Measurements from ENCODE around the gene TBP.
"Not testable (repeated sequence)": the region's sequence is repeated elsewhere in the genome, so short reads cannot be mapped to it uniquely, and the experiment has no call there.

Gene TBP

DNA sequence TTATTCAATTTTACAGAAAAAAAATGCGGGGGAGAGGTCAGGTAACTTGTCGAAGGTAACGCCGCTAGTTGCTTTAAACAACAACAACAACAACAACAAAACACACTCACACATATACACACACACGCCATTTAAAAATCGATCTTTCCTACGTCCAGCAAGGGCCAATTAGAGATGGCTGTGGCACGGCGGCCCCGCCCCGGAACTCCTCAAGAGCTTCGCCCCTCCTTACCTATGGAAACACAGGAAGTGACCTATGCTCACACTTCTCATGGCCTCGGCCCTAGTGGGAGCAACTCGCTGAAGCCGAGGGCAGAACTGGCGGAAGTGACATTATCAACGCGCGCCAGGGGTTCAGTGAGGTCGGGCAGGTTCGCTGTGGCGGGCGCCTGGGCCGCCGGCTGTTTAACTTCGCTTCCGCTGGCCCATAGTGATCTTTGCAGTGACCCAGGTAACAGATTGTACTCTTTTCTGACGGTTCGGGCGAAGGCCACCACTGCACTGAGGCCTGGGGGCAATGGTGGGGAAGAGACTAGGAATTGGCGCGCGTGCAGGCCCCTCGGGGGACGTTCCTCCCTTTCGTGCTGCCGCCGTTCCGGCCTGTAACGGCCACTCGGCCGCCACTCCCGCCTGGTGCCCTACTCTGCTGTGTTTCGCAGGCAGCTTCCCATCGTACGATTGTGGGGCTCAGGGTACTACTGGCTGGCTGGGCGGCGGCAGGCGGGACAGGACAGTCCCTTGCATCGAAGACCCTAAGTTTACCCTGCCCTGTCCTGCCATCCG, at the start of gene TBP:
Gene TBP, plus strand, starts transcription at position 357 of the 783 bp plus-strand sequence. CDS start 2,661 bp downstream, outside the sequence.
- peak within 1 kb of the TSS; percentile 89 for H3K27ac ChIP-seq
- peak; percentile 97 for DNase-seq (ENCODE audit: low read depth, low spot score)

DNA sequence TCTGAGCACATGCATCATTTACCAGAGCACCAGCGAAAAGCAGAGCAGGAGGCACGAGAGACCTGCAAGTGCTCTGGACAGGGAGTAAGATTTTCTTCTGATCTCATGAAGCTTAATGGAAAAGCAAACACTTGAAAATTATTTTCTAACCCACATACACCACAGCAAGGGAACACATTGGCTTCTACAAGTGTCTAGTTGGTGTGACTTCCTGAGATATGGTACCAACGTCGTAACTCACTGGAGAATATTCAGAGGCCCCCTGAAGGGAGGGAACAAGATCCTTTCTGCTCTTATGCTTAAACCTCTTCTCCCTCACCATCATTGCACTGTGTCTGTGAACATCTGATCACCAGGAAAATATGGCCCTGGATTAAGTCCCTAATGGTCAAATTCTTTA, 49.7 kb upstream of the TBP start:
- DNase-seq (ENCODE audit: low read depth, low spot score): no peak
- H3K27ac ChIP-seq: no peak overlapping the region

DNA sequence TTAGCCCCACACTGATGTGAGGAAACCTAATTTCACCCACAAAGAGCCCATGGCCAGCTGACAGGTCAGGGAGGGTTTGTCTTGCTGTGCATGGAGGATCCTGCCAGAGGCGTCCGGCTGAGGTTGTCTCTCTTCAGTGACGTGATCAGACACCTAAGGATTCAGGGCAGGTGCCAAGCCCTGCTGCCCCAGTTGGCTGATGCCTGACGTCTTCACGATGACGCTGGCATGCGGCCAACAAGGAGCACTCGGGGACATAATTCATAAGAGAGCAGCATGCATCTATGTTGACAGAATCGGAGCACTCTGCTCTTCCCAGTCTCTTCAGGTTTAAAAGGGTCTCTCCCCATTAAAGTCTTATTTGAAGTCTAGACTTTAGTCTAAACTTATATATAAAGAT, 48.9 kb upstream of the TBP start:
- no peak overlapping the region for H3K27ac ChIP-seq

DNA sequence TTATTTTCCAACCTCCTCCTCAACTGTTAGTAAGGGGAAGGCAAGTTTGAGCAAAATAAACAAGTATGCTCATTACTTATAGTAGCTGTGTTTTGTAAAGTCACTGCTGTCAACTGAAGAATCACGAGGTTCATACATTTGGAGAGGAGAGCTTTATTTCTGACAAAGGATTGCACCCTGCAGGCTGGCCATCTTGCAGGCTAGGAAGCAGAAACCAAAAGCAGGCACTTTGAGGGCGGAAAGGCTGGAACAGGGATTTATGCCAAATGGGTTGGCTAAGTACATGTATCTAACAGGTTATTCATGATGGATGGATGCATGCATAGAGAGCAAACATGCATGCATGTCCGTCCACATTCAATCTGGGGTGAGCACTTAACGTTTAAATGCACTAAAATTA, 47.7 kb upstream of the TBP start:
- H3K27ac ChIP-seq: no peak overlapping the region
- DNase-seq (ENCODE audit: low read depth, low spot score): no peak

More for the DNA sequence above, 48.9 kb upstream of the TBP start:
- DNase-seq (ENCODE audit: low read depth, low spot score): no peak

DNA sequence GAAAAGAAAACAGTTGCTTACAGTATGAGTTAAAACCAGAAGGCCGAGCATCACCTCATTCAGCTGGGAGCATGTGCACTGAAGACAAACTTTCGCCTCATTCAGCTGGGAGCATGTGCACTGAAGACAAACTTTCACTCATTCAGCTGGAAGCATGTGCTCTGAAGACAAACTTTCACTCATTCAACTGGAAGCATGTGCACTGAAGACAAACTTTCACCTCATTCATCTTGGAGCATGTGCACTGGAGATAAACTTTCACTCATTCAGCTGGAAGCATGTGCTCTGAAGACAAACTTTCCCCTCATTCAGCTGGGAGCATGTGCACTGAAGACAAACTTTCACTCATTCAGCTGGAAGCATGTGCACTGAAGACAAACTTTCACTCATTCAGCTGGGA, 46.4 kb upstream of the TBP start:
- not testable (repeated sequence) for DNase-seq (ENCODE audit: low read depth, low spot score); H3K27ac ChIP-seq

DNA sequence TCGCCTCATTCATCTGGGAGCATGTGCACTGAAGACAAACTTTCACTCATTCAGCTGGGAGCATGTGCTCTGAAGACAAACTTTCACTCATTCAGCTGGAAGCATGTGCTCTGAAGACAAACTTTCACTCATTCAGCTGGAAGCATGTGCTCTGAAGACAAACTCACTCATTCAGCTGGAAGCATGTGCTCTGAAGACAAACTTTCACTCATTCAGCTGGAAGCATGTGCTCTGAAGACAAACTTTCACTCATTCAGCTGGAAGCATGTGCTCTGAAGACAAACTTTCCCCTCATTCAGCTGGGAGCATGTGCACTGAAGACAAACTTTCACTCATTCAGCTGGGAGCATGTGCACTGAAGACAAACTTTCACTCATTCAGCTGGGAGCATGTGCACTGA, 45.9 kb upstream of the TBP start:
- DNase-seq (ENCODE audit: low read depth, low spot score); H3K27ac ChIP-seq: not testable (repeated sequence)

DNA sequence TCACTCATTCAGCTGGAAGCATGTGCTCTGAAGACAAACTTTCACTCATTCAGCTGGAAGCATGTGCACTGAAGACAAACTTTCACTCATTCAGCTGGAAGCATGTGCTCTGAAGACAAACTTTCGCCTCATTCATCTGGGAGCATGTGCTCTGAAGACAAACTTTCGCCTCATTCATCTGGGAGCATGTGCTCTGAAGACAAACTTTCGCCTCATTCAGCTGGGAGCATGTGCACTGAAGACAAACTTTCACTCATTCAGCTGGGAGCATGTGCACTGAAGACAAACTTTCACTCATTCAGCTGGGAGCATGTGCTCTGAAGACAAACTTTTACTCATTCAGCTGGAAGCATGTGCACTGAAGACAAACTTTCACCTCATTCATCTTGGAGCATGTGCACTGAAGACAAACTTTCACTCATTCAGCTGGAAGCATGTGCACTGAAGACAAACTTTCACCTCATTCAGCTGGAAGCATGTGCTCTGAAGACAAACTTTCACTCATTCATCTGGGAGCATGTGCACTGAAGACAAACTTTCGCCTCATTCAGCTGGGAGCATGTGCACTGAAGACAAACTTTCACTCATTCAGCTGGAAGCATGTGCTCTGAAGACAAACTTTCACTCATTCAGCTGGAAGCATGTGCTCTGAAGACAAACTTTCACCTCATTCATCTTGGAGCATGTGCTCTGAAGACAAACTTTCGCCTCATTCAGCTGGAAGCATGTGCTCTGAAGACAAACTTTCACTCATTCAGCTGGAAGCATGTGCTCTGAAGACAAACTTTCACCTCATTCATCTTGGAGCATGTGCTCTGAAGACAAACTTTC, 45.1 kb upstream of the TBP start:
- DNase-seq (ENCODE audit: low read depth, low spot score); H3K27ac ChIP-seq: not testable (repeated sequence)

DNA sequence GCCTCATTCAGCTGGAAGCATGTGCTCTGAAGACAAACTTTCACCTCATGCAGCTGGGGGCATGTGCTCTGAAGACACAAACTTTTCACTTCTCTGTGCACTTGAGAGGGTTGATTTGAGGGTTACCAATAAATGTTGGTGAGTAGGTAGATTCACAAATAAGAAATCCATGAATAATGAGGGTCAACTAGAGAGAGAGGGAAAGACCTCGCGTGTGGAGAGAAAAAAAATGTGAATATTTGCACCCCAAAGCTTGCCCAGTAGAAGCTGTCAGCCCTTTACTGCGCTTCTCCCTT, 44.5 kb upstream of the TBP start:
- DNase-seq (ENCODE audit: low read depth, low spot score): no peak

DNA sequence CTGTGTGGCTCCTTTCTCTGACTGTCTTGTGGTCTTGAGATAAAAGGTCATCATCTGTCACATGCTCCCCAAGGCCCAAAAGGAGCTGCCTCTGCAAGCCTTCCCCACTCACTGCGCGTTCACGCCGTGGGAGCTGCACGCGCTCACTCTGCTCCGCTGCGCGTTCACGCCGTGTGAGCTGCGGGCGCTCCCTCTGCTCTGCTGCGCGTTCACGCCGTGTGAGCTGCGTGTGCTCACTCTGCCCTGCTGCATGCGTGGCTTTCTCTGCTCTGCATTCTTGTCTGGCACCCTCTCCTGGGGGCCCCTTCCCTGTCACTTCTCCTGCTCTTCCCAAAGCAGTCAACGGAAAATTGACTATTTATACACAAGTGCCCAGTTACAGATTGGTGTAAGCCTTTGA, 43.5 kb upstream of the TBP start:
- H3K27ac ChIP-seq: no peak overlapping the region
- no peak for DNase-seq (ENCODE audit: low read depth, low spot score)

More for the DNA sequence above, 44.5 kb upstream of the TBP start:
- no peak overlapping the region for H3K27ac ChIP-seq

DNA sequence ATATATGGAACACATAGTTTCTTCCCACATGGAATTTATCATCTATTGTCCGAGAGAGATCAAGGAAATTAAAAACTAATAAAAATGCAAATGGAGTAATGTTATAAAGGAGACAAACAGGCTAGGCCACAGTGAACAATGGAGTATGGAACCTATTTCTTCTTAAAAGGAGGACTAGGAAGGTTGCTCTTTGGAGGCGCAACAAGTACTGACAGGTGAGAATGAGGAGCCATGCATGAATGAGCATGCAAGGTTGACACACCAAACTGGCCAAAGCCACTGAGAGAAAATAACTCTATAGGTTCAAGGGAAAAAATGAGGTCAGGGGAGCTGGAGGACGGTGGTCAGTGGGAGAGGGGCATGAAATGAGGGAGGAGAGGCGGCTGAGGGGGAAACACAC, 41.9 kb upstream of the TBP start:
- DNase-seq (ENCODE audit: low read depth, low spot score): peak; percentile 34
- H3K27ac ChIP-seq: no peak overlapping the region

DNA sequence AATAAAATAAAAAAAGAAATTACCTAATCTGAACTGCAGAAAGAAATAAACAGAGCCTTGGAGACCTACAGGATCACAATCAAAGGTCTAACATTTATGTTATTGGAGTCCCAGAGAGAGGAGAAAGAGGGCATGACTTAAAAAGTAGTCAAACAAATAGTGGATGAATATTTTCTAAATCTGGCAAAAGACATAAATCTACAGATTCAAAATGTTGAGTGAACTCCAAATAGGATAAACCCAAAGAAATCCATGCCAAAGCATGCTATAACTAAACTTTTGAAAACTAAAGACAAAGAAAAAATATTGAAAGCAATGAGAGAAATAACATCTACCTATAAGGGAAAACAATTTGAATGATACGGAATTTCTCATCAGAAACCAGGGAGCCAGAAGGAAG, 39.3 kb upstream of the TBP start:
- no peak for DNase-seq (ENCODE audit: low read depth, low spot score)

DNA sequence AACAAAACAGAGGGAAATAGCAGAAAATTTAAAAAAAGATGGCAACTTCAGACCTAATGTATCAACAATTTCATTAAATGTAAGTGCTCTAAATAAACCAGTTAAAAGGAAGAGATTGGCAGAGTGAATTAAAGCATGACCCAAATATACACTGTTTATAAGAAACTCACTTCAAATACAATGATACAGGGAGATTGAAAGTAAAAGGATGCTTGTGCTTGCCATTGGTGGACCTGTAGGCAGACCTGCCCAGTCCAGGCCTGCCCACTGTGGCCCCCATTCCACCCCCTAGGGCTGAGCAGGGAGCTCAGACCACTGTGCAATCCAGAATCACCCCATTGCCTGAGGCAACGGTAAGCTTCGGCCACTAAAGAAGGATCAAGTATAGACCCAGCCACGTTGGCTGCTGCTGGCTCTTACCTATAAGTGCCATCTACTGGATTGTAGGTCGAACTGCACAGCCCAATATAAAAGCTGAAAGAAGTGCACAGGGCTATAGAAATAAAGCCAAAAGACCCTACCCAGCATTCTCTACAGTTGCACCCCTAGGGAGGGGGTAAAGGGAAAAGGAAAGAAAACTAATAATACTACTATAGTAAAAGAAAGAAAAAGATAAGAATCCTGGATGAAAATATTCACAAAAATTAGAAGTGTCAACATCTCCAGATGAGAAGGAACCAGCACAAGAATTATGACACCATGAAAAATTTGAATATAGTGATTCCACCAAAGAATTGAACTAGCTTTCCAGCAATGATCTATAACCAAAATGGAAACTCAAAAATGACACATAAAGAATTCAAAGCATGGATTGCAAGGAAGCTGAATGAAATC, 37.2 kb upstream of the TBP start:
- no peak overlapping the region for H3K27ac ChIP-seq
- peak; percentile 12 for DNase-seq (ENCODE audit: low read depth, low spot score)

More for the DNA sequence above, 39.3 kb upstream of the TBP start:
- no peak overlapping the region for H3K27ac ChIP-seq

DNA sequence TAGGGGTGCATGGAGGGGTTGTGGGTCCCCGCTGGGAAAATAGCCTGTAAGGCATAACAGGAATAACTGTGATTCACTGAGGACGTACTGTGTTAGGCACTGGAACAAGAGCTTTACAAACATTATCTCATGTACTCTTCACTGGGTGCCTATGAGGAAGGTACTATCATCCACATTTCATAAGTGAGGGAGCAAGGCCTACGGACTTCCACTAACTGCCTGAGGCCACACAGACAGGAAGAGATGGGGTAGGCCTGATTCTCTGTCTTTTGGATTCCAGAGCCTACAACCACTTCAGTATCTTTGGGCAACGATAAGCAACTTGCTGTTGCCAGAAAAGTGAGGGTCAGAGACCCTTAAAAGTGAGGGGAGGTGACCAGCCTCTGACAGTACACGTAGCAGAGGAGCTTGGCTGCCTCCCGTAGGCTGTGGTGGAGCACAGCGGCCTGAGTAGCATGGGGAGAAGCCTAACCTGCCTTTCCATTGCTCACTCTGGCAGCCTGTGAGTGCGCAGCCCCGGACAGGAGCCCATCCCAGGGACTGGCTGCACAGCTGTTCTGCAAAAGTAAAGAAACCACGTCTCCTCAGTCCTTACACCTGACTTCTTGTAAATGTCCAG, 31.5 kb upstream of the TBP start:
- no peak overlapping the region for H3K27ac ChIP-seq
- DNase-seq (ENCODE audit: low read depth, low spot score): no peak

DNA sequence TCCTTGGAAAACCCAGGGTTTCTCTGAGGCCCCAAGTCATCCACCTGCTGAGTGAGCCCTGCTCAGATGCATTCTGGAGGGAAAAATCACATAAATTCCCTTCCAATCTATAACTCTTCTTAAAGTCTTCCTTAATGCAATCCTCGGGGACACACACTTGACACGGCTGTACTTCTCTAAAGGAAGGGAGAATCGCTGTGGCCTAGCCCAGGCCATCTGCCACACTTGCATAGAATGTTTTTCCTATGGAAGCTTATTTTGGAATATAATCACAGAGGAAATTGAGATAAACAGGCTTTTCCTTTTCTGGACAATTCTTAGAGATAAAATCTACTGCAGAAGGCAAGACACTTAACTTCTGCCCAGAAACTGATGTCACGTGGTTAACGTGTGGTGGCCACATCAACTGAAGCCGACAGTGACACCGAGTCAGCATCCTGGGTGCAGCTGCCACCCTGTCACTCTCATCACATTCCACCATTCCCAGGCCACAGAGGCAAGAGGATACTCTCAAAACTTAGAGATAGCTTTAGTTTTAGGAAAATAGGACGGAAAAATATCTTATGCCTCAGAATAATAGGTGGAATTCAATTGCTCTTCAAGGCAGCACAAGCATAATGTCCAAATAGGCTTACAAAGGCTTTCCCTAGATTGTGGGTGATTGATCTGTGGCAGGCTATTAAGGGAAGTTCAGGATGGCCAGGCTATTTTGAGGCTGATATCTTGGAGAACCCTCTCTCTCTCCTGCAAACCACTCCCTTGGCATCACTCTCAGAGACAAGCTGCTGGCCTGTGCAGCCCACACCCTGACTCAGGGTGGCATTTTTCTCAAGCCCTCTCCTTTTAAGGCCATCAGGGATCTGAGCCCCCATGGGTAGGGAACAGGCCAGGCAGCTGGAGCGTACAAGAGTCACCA, 30.7 kb upstream of the TBP start:
- H3K27ac ChIP-seq: no peak overlapping the region
- no peak for DNase-seq (ENCODE audit: low read depth, low spot score)

DNA sequence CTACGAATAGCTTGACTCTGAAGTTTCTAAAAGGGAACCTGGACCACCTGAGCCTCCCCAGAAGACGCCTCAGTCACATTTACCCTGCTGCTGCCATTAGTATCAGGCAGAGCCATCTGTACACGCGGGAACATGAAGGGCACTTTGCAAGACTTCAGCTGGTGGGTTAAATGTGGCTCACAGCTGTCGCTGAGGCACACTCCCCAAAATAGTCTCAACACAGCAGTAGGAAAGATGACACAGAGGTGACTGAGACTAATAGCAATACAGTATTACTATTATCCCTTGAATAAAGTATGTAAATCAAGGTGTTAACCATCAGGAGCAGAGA, 30.0 kb upstream of the TBP start:
- DNase-seq (ENCODE audit: low read depth, low spot score): no peak

DNA sequence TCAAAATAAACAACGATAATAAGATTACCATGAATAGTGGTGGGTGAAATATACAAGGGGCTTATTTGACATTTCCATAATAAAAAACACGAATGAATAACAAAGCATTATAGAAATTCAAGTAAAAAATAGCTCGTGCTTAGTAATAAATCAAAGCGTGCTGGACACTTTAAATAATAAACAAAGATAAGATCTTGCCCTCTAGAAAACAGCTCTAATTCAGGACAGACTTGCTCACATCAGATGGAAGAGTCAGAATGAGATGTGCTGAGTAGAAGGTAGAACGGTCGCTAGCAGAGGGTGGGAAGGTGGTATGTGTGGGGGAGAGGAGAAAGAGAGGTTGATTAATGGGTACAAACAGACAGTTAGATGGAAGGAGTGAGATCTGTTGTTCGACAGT, 28.4 kb upstream of the TBP start:
- no peak overlapping the region for H3K27ac ChIP-seq
- DNase-seq (ENCODE audit: low read depth, low spot score): no peak

More for the DNA sequence above, 30.0 kb upstream of the TBP start:
- H3K27ac ChIP-seq: no peak overlapping the region

DNA sequence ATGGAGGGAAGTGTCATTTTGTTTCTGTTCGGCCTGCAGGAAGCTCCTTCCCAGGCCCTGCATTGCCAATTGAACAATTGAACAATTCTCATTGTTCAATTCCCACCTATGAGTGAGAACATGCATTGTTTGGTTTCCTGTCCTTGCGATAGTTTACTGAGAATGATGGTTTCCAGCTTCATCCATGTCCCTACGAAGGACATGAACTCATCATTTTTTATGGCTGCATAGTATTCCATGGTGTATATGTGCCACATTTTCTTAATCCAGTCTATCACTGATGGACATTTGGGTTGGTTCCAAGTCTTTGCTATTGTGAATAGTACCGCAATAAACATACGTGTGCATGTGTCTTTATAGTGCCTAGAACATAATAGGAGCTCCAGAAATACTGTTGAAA, 26.2 kb upstream of the TBP start:
- not testable (repeated sequence) for H3K27ac ChIP-seq; DNase-seq (ENCODE audit: low read depth, low spot score)

DNA sequence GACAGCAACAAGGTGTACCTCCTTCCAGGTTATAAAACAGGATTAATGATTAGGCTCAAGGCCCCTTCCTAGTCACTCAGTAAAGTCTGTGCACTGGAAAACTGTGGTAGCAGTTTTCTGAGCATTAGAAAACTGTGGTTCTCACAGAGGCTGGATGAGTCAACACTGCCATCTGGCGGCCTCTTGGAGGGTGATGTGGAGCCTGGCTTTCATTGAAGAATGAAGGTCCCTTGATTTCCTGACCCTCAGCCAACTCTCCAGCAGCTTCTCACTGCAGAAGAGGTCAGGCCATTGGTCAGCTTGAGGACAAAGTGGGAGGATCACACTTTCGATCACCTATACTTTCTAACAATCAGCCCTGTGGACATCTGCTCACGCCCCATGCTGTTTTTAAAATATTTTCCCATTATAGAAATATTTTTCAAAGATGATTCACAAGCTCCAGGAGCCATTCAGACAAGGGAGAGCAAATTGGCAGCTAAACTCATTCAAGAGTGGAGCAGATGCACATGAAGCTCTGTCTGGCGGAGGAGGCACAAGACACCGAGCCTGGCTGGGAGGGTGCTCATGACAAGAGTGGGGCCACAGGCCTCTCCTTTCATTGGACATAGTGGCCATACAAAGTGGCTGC, 24.2 kb upstream of the TBP start:
- no peak for DNase-seq (ENCODE audit: low read depth, low spot score)
- no peak overlapping the region for H3K27ac ChIP-seq

Measured in epithelial cell of prostate (primary cell).